Panc1 (cell line): Measurements from ENCODE around the gene UBE2K. TPM values are rescaled to one million over a fixed set of nuclear protein-coding genes. Genes with fewer than 3 reads are reported as not detected.

Source experiments
- ATAC-seq: fragments of 200-7000 bp; cut with Tn5 transposase; 2 replicates; pipeline ENCODE4 v1.9.1; 2020; ENCODE audit warnings: mild to moderate bottlenecking, moderate library complexity
- BruUV-seq: library from RNA; stranded (reverse); fragments of 400-500 nt; replicated peaks from 2 replicates; lab custom pipeline; 2021; lab: Mats Ljungman, UMichigan
- CTCF ChIA-PET: fragments of 300-600 bp; sonication (Branson Sonifier 250); formaldehyde crosslinking; loops from one replicate; lab custom pipeline; 2022; ENCODE audit warnings: antibody characterized with exemption; lab: Charles Lee
- POLR2A ChIA-PET: fragments of 300-600 bp; sonication (Branson Sonifier 250); formaldehyde crosslinking; loops from one replicate; lab custom pipeline; 2022; ENCODE audit warnings: antibody characterized with exemption; lab: Charles Lee
- DNase-seq: peaks from one replicate; pipeline ENCODE4 v3.0.0-alpha.2; 2010; ENCODE audit warnings: low read depth, low spot score
- H3K27ac ChIP-seq: 2 replicates; pipeline ENCODE4 v1.5.1; 2011; ENCODE audit warnings: mild to moderate bottlenecking, low read length, inconsistent platforms
- H3K27me3 ChIP-seq: fragments of 200-500 bp; sonication (Bioruptor generic); 2 replicates; pipeline ENCODE4 v1.6.0; 2014; ENCODE audit warnings: low read length, inconsistent platforms; ENCODE audit not compliant: control insufficient read depth, insufficient read depth
- H3K36me3 ChIP-seq: fragments of 200-500 bp; sonication (Bioruptor generic); 2 replicates; pipeline ENCODE4 v1.5.1; 2014; ENCODE audit warnings: inconsistent platforms, mild to moderate bottlenecking, low read length, moderate library complexity; ENCODE audit not compliant: control insufficient read depth, insufficient read depth
- H3K4me1 ChIP-seq: 2 replicates; pipeline ENCODE4 v1.5.1; 2011; ENCODE audit warnings: inconsistent platforms, mild to moderate bottlenecking, low read length, moderate library complexity; ENCODE audit not compliant: control insufficient read depth, insufficient read depth
- H3K4me3 ChIP-seq, 2 experiments: 2 replicates each; pipeline ENCODE4 v1.5.1; 2011 to 2012; ENCODE audit warnings: low read depth in 2 of 2, low read length in 2 of 2, mild to moderate bottlenecking in 2 of 2, inconsistent platforms in 1 of 2, moderate library complexity in 1 of 2
- H3K9me3 ChIP-seq: fragments of 200-500 bp; sonication (Bioruptor generic); 2 replicates; pipeline ENCODE4 v1.5.1; 2014; ENCODE audit warnings: low read depth, mild to moderate bottlenecking, inconsistent platforms, low read length, moderate library complexity; ENCODE audit not compliant: control insufficient read depth, insufficient read depth
- CTCF ChIP-seq: fragments of 450-650 bp; IDR thresholded peaks from 2 replicates; pipeline ENCODE4 v1.5.1; 2017; ENCODE audit warnings: mild to moderate bottlenecking
- POLR2AphosphoS5 ChIP-seq: IDR thresholded peaks from 2 replicates; pipeline ENCODE4 v1.6.1; 2012; ENCODE audit warnings: mild to moderate bottlenecking, low read depth, low read length, moderate library complexity
- REST ChIP-seq, 2 experiments: IDR thresholded peaks; 2 replicates each; pipeline ENCODE4 v1.6.1; 2011 to 2012; ENCODE audit warnings: low read depth in 2 of 2, control low read depth in 1 of 2, low read length in 1 of 2, mild to moderate bottlenecking in 1 of 2, moderate library complexity in 1 of 2; ENCODE audit not compliant: insufficient read depth in 1 of 2
- SIN3A ChIP-seq: IDR thresholded peaks from 2 replicates; pipeline ENCODE4 v1.6.1; 2012; ENCODE audit warnings: low read depth, mild to moderate bottlenecking, low read length, moderate library complexity, borderline replicate concordance; ENCODE audit not compliant: insufficient read depth
- TCF7L2 ChIP-seq: IDR thresholded peaks from 2 replicates; pipeline ENCODE4 v1.6.1; 2011; ENCODE audit warnings: mild to moderate bottlenecking, low read depth, low read length, inconsistent platforms
- in situ Hi-C: cut with HindIII; loops from 2 replicates; pipeline ENCODE4 v1.10.0; 2016; ENCODE audit warnings: low sequenced_read_pairs, low pct_unique_long_range_greater_than_20kb
- intact Hi-C: fragments of 100-400 bp; cut with micrococcal nuclease; formaldehyde crosslinking; loops from one replicate; pipeline ENCODE4 v1.10.0; 2022; ENCODE audit not compliant: unreplicated experiment
- total RNA-seq: library from RNA; stranded (reverse); gene quantifications from one replicate; pipeline ENCODE4 v1.2.1, GENCODE V29; 2021; ENCODE audit not compliant: unreplicated experiment

Gene UBE2K
- total RNA-seq, 1 experiment from 2014 or later, result 84.1 TPM

GRCh38 chr4:39687014-39687413, 10.9 kb upstream of the UBE2K start:
- in situ Hi-C loops, result no loop called here
- H3K4me3 ChIP-seq, result no peak overlapping the region
- DNase-seq, result no peak
- ATAC-seq, result no peak
- no peaks in the 10 kb centered on the region for H3K36me3 ChIP-seq
- H3K27ac ChIP-seq, result no peak overlapping the region
- ChIA-PET POLR2A (interaction anchor here (0.6 kb wide), 1 partner anchor 24 kb away, joined by 8 read pairs; no protein-coding TSS in a partner anchor), CTCF (no interaction called here)
- H3K9me3 ChIP-seq, result no peaks in the 10 kb centered on the region
- TF ChIP-seq TCF7L2, result no peak
- TF ChIP-seq SIN3A, result no peak
- no peak for TF ChIP-seq POLR2AphosphoS5
- no peak for TF ChIP-seq REST (IDR thresholded peaks at IDR 0.05; ENCODE audit: insufficient read depth in 1 of 2, low read depth in 2 of 2, low read length in 1 of 2)
- TF ChIP-seq CTCF, result no peak
- no peaks in the 10 kb centered on the region for H3K4me1 ChIP-seq
- intact Hi-C loops, result no loop called here
- H3K27me3 ChIP-seq, result no peaks in the 10 kb centered on the region
- no TSS peak for BruUV-seq

- POLR2A ChIA-PET, result no interaction called here
- Histone ChIP-seq H3K27me3 (no peaks in the 10 kb centered on the region), H3K9me3 (no peaks in the 10 kb centered on the region), H3K36me3 (no peaks in the 10 kb centered on the region), H3K4me3 (no peak overlapping the region), H3K4me1 (no peaks in the 10 kb centered on the region), H3K27ac (no peak overlapping the region)
- intact Hi-C loops, result no loop called here
- DNase-seq, result no peak
- CTCF ChIA-PET, result no interaction called here
- TF ChIP-seq POLR2AphosphoS5, result no peak
- no peak for TF ChIP-seq REST (IDR thresholded peaks at IDR 0.05; ENCODE audit: insufficient read depth in 1 of 2, low read depth in 2 of 2, low read length in 1 of 2)
- in situ Hi-C loops, result no loop called here
- BruUV-seq, result no TSS peak
- ATAC-seq, result no peak
Measured at GRCh38 chr4:39689970-39690369, 8.0 kb upstream of the UBE2K start.
